H9 (cell line): ENCODE measurements around the gene KRTCAP2. TPM values are rescaled to one million over a fixed set of nuclear protein-coding genes. Genes with fewer than 3 reads are reported as not detected.
A peak's percentile ranks its signal among the peaks of the same experiment; 100 is the strongest.

Experiments
- DNase-seq: peaks from one replicate; pipeline ENCODE4 v3.0.0-alpha.2; 2017
- H2AFZ ChIP-seq: one replicate; pipeline ENCODE4 v1.6.1; 2013; ENCODE audit warnings: mild to moderate bottlenecking, low read length, control low read depth, moderate library complexity
- H2AK5ac ChIP-seq: 2 replicates; pipeline ENCODE4 v1.6.1; 2013; ENCODE audit warnings: low read length, control low read depth, mixed read lengths; ENCODE audit not compliant: insufficient read length
- H2BK120ac ChIP-seq: one replicate; pipeline ENCODE4 v1.6.1; 2013; ENCODE audit warnings: low read depth, mild to moderate bottlenecking, low read length, control low read depth, inconsistent platforms; ENCODE audit not compliant: poor library complexity, severe bottlenecking
- H2BK12ac ChIP-seq: 2 replicates; pipeline ENCODE4 v1.6.1; 2013; ENCODE audit warnings: low read length, control low read depth, mixed read lengths, low read depth; ENCODE audit not compliant: insufficient read length
- H2BK15ac ChIP-seq: 2 replicates; pipeline ENCODE4 v1.6.1; 2013; ENCODE audit warnings: low read depth, low read length, control low read depth
- H2BK20ac ChIP-seq: one replicate; pipeline ENCODE4 v1.6.1; 2013; ENCODE audit warnings: low read depth, mild to moderate bottlenecking, low read length, control low read depth, inconsistent platforms; ENCODE audit not compliant: poor library complexity, severe bottlenecking
- H2BK5ac ChIP-seq: 2 replicates; pipeline ENCODE4 v1.6.1; 2013; ENCODE audit warnings: low read length, control low read depth, mixed read lengths; ENCODE audit not compliant: insufficient read length
- H3K14ac ChIP-seq: 2 replicates; pipeline ENCODE4 v1.6.1; 2013; ENCODE audit warnings: low read length, control low read depth; ENCODE audit not compliant: insufficient read depth
- H3K18ac ChIP-seq: 2 replicates; pipeline ENCODE4 v1.6.1; 2013; ENCODE audit warnings: low read depth, mild to moderate bottlenecking, mixed read lengths, low read length, control low read depth; ENCODE audit not compliant: insufficient read length
- H3K23ac ChIP-seq: 2 replicates; pipeline ENCODE4 v1.6.1; 2013; ENCODE audit warnings: low read length, control low read depth, mixed read lengths, low read depth; ENCODE audit not compliant: insufficient read length
- H3K23me2 ChIP-seq: 2 replicates; pipeline ENCODE4 v1.6.1; 2013; ENCODE audit warnings: low read depth, mild to moderate bottlenecking, mixed read lengths, low read length, control low read depth; ENCODE audit not compliant: insufficient read length, poor library complexity, severe bottlenecking
- H3K27ac ChIP-seq: 2 replicates; pipeline ENCODE4 v1.5.1; 2013; ENCODE audit warnings: low read length, control low read depth, mixed read lengths, low read depth; ENCODE audit not compliant: insufficient read length
- H3K27me3 ChIP-seq: 2 replicates; pipeline ENCODE4 v1.6.1; 2013; ENCODE audit warnings: low read length, control low read depth, inconsistent platforms; ENCODE audit not compliant: insufficient read depth
- H3K4ac ChIP-seq: 2 replicates; pipeline ENCODE4 v1.6.1; 2013; ENCODE audit warnings: low read depth, mild to moderate bottlenecking, control low read depth, inconsistent platforms, low read length, moderate library complexity
- H3K4me1 ChIP-seq: 2 replicates; pipeline ENCODE4 v1.6.1; 2013; ENCODE audit warnings: low read length, control low read depth, inconsistent platforms; ENCODE audit not compliant: insufficient read depth
- H3K4me2 ChIP-seq: 2 replicates; pipeline ENCODE4 v1.6.1; 2013; ENCODE audit warnings: low read length, control low read depth, mixed read lengths; ENCODE audit not compliant: insufficient read length, insufficient read depth
- H3K56ac ChIP-seq: 2 replicates; pipeline ENCODE4 v1.6.1; 2013; ENCODE audit warnings: low read depth, mild to moderate bottlenecking, mixed read lengths, low read length, control low read depth; ENCODE audit not compliant: insufficient read length
- H3K79me1 ChIP-seq: 2 replicates; pipeline ENCODE4 v1.6.1; 2013; ENCODE audit warnings: low read depth, mild to moderate bottlenecking, moderate library complexity, low read length, control low read depth, inconsistent platforms; ENCODE audit not compliant: insufficient read depth, poor library complexity, severe bottlenecking
- H3K79me2 ChIP-seq: 2 replicates; pipeline ENCODE4 v1.6.1; 2013; ENCODE audit warnings: low read length, control low read depth, inconsistent platforms; ENCODE audit not compliant: insufficient read depth
- H3K9ac ChIP-seq: 2 replicates; pipeline ENCODE4 v1.6.1; 2013; ENCODE audit warnings: low read length, control low read depth, mixed read lengths; ENCODE audit not compliant: insufficient read length; ENCODE audit errors: extremely low read depth
- H3K9me3 ChIP-seq: one replicate; pipeline ENCODE4 v1.6.1; 2013; ENCODE audit warnings: low read depth, low read length, inconsistent platforms; ENCODE audit not compliant: control insufficient read depth
- H3T11ph ChIP-seq: one replicate; pipeline ENCODE4 v1.6.1; 2013; ENCODE audit warnings: mild to moderate bottlenecking, low read length, control low read depth, inconsistent platforms
- H4K20me1 ChIP-seq: one replicate; pipeline ENCODE4 v1.6.1; 2013; ENCODE audit not compliant: control insufficient read depth, insufficient read length, insufficient read depth
- H4K5ac ChIP-seq: 2 replicates; pipeline ENCODE4 v1.6.1; 2013; ENCODE audit warnings: low read depth, mild to moderate bottlenecking, mixed read lengths, low read length, control low read depth; ENCODE audit not compliant: insufficient read length
- H4K8ac ChIP-seq: replicated peaks from 2 replicates; pipeline ENCODE4 v1.6.1; 2013; ENCODE audit warnings: low read length, control low read depth, mixed read lengths, low read depth; ENCODE audit not compliant: insufficient read length
- H4K91ac ChIP-seq: 2 replicates; pipeline ENCODE4 v1.6.1; 2013; ENCODE audit warnings: low read depth, mild to moderate bottlenecking, moderate library complexity, mixed read lengths, low read length, control low read depth; ENCODE audit not compliant: insufficient read length
- H3K27ac Mint-ChIP-seq, 3 experiments: 2 replicates in 2 of 3; 3 replicates in 1 of 3; pipeline ENCODE4 v1.8.0; 2020 to 2021; ENCODE audit warnings: mixed read lengths in 3 of 3, mild to moderate bottlenecking in 1 of 3, moderate library complexity in 1 of 3
- H3K27me3 Mint-ChIP-seq: 2 replicates; pipeline ENCODE4 v1.8.0; 2021; ENCODE audit warnings: low read depth, mild to moderate bottlenecking, moderate library complexity, mixed read lengths
- H3K36me3 Mint-ChIP-seq, 3 experiments: 2 replicates in 2 of 3; 3 replicates in 1 of 3; pipeline ENCODE4 v1.8.0; 2020 to 2021; ENCODE audit warnings: low read depth in 3 of 3, mixed read lengths in 3 of 3; ENCODE audit not compliant: insufficient read depth in 1 of 3
- H3K4me1 Mint-ChIP-seq, 2 experiments: 2 replicates each; pipeline ENCODE4 v1.8.0; 2020; ENCODE audit warnings: mixed read lengths in 2 of 2
- H3K4me3 Mint-ChIP-seq, 2 experiments: 2 replicates in 1 of 2; 3 replicates in 1 of 2; pipeline ENCODE4 v1.8.0; 2020 to 2021; ENCODE audit warnings: mild to moderate bottlenecking in 2 of 2, mixed read lengths in 2 of 2, moderate library complexity in 1 of 2
- H3K9me3 Mint-ChIP-seq, 2 experiments: 2 replicates in 1 of 2; 3 replicates in 1 of 2; pipeline ENCODE4 v1.8.0; 2020; ENCODE audit warnings: mild to moderate bottlenecking in 2 of 2, mixed read lengths in 2 of 2, moderate library complexity in 1 of 2
- WGBS: extraction: QIAGEN DNeasy Blood & Tissue Kit; methylation state at CpG from one replicate; pipeline ENCODE4 v1.1.7; 2013; ENCODE audit warnings: missing lambda C conversion rate, low lambda C conversion rate, mixed read lengths; ENCODE audit not compliant: insufficient read length; ENCODE audit errors: extremely low coverage; 5-methylcytosine and 5-hydroxymethylcytosine counted together
- total RNA-seq: library from RNA; stranded (reverse); gene quantifications from 2 replicates; pipeline ENCODE4 v1.2.1, GENCODE V29; 2021
- TF ChIP-seq, protein P1 (sequence below): fragments of 200-600 bp; sonication (generic); conservative IDR thresholded peaks from 3 replicates; pipeline ENCODE4 v1.8.0; 2021; ENCODE audit warnings: antibody characterized with exemption, mild to moderate bottlenecking

Gene KRTCAP2
- total RNA-seq, 1 experiment from 2014 or later: 149 TPM

DNA sequence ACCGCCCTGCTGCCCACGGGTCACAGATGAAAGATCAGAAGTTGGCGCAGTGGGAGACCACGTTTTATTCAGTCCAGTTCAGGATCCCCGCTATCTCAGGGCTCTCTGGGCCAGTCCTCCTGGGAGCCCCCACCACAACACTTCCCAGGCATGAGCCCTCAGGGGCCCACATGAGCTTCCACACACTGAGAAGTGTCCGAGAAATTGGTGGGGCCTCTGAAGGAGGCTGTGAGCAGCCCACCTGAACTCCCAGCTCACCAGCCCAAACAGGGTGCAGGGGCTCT, 12.6 kb upstream of the KRTCAP2 start:
- peak overlapping the region in 2 of 3 experiments; percentile 3 to 55; a peak in 3 of 7 replicates for H3K27ac Mint-ChIP-seq
- peaks cover 12 to 33% (median 28%) of the 10 kb centered on the region in 3 experiments; a peak in 6 of 7 replicates for H3K36me3 Mint-ChIP-seq

More for the DNA sequence above, 12.6 kb upstream of the KRTCAP2 start:
- peaks cover 3% of the 10 kb centered on the region for H3K4me1 ChIP-seq
- Mint-ChIP-seq H3K4me1 (peaks cover 17 to 31% of the 10 kb centered on the region in 2 experiments), H3K27me3 (peaks cover 1% of the 10 kb centered on the region; the same call in 1 of the 2 replicates), H3K9me3 (peaks cover 0 to 2% of the 10 kb centered on the region in 2 experiments; a peak in 1 of 5 replicates), H3K4me3 (no peak overlapping the region)
- H3K4ac ChIP-seq: no peak overlapping the region
- no peak overlapping the region for H2BK12ac ChIP-seq
- DNase-seq: no peak
- H3K14ac ChIP-seq: no peak overlapping the region
- H2BK20ac ChIP-seq: no peak overlapping the region
- H2BK5ac ChIP-seq: no peak overlapping the region
- no peaks in the 10 kb centered on the region for H4K20me1 ChIP-seq
- TF ChIP-seq, protein P1, sequence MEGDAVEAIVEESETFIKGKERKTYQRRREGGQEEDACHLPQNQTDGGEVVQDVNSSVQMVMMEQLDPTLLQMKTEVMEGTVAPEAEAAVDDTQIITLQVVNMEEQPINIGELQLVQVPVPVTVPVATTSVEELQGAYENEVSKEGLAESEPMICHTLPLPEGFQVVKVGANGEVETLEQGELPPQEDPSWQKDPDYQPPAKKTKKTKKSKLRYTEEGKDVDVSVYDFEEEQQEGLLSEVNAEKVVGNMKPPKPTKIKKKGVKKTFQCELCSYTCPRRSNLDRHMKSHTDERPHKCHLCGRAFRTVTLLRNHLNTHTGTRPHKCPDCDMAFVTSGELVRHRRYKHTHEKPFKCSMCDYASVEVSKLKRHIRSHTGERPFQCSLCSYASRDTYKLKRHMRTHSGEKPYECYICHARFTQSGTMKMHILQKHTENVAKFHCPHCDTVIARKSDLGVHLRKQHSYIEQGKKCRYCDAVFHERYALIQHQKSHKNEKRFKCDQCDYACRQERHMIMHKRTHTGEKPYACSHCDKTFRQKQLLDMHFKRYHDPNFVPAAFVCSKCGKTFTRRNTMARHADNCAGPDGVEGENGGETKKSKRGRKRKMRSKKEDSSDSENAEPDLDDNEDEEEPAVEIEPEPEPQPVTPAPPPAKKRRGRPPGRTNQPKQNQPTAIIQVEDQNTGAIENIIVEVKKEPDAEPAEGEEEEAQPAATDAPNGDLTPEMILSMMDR: no peak
- H3K79me2 ChIP-seq: no peaks in the 10 kb centered on the region
- no peak overlapping the region for H3K18ac ChIP-seq
- no peak overlapping the region for H4K5ac ChIP-seq
- H3K79me1 ChIP-seq: no peaks in the 10 kb centered on the region
- H3K23ac ChIP-seq: no peak overlapping the region
- H3K9ac ChIP-seq: no peak overlapping the region
- H3K27me3 ChIP-seq: no peaks in the 10 kb centered on the region
- no CpG with 5 or more reads among the region's 6 CpGs for WGBS
- H2BK120ac ChIP-seq: no peak overlapping the region
- no peak overlapping the region for H4K91ac ChIP-seq
- H3K56ac ChIP-seq: no peak overlapping the region
- no peak overlapping the region for H4K8ac ChIP-seq
- no peak overlapping the region for H3K4me2 ChIP-seq
- no peaks in the 10 kb centered on the region for H3K9me3 ChIP-seq
- H2AFZ ChIP-seq: no peak overlapping the region
- H2BK15ac ChIP-seq: no peak overlapping the region
- no peak overlapping the region for H2AK5ac ChIP-seq
- no peaks in the 10 kb centered on the region for H3K23me2 ChIP-seq
- H3K27ac ChIP-seq: no peak overlapping the region
- no peak overlapping the region for H3T11ph ChIP-seq
